Esophagus muscularis mucosa (tissue), 3 donors: ENCODE results near the gene LRP1.

ENCODE experiments used
- CTCF ChIP-seq, 3 experiments: fragments of 200-600 bp in 2 of 3; fragments of 450-650 bp in 1 of 3; sonication (generic) in 2 of 3; IDR thresholded peaks; one replicate each; pipeline ENCODE4 v1.5.1; 2017 to 2019; ENCODE audit warnings: antibody characterized with exemption in 3 of 3, mild to moderate bottlenecking in 2 of 3, moderate library complexity in 1 of 3
- POLR2A ChIP-seq: fragments of 450-650 bp; IDR thresholded peaks from one replicate; pipeline ENCODE4 v1.6.1; 2017; ENCODE audit warnings: antibody characterized with exemption, moderate library complexity, mild to moderate bottlenecking, low read depth
- POLR2AphosphoS5 ChIP-seq, 2 donors: sonication (generic); formaldehyde crosslinking; IDR thresholded peaks; one replicate each; pipeline ENCODE4 v1.6.1; 2017; ENCODE audit warnings: antibody characterized with exemption in 2 of 2

DNA sequence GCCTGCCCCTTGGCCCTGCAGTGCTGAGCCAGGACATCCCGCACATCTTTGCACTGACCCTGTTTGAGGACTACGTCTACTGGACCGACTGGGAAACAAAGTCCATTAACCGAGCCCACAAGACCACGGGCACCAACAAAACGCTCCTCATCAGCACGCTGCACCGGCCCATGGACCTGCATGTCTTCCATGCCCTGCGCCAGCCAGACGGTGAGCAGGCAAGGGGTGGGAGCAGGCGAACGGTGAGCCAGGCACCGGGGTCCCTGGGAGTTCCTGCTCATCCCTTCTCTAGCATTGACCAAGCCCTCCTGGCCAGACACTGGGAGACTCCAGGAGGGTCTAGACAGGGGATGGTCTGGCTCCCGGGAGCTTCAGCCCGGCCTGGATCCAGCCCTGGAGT lies 70.9 kb downstream of the LRP1 start:
- TF ChIP-seq CTCF (IDR thresholded peaks at IDR 0.05), result no peak
- no peak for TF ChIP-seq POLR2A
- TF ChIP-seq POLR2AphosphoS5 (IDR thresholded peaks at IDR 0.05), result no peak
